GM12878 (cell line): ENCODE data around the gene TMEM9B. TPM values are rescaled to one million over a fixed set of nuclear protein-coding genes. Genes with fewer than 3 reads are reported as not detected.

Source experiments
- ATAC-seq: fragments of 200-7000 bp; cut with Tn5 transposase; 3 replicates; pipeline ENCODE4 v1.9.1; 2020; ENCODE audit warnings: mild to moderate bottlenecking, moderate library complexity
- BruUV-seq: library from RNA; stranded (reverse); fragments of 400-500 nt; replicated peaks from 2 replicates; lab custom pipeline; 2021; lab: Mats Ljungman, UMichigan
- CTCF ChIA-PET: fragments of 300-600 bp; sonication (Branson Sonifier 250); formaldehyde crosslinking; extraction: SDS; loops from one replicate; lab custom pipeline; 2021; ENCODE audit warnings: inconsistent platforms; lab: Yijun Ruan, JAX
- POLR2A ChIA-PET: fragments of 350-600 bp; formaldehyde crosslinking; extraction: SDS; loops from one replicate; lab custom pipeline; 2021; ENCODE audit warnings: inconsistent platforms; lab: Charles Lee
- RAD21 ChIA-PET: fragments of 300-600 bp; sonication (Branson Sonifier 250); formaldehyde crosslinking; loops from one replicate; lab custom pipeline; 2023; ENCODE audit warnings: antibody characterized with exemption; ENCODE audit not compliant: unreplicated experiment; lab: Charles Lee
- SMC1A ChIA-PET: fragments of 300-600 bp; sonication (Branson Sonifier 250); formaldehyde crosslinking; loops from one replicate; lab custom pipeline; 2023; ENCODE audit not compliant: unreplicated experiment, uncharacterized antibody; lab: Charles Lee
- DNase-seq: peaks from one replicate; pipeline ENCODE4 v3.0.0-alpha.2; 2011; ENCODE audit warnings: low read depth, low spot score
- FAIRE-seq: peaks from 3 replicates; lab custom pipeline; 2011; peaks lifted over from hg19 to GRCh38; lab: Jason Lieb, UNC
- H2AFZ ChIP-seq: 2 replicates; pipeline ENCODE4 v1.6.0; 2011; ENCODE audit warnings: low read depth, low read length, control low read depth; ENCODE audit not compliant: control insufficient read depth
- H3K27ac ChIP-seq: 2 replicates; pipeline ENCODE4 v1.5.1; 2011; ENCODE audit warnings: control low read depth; ENCODE audit not compliant: control insufficient read depth, insufficient read depth
- H3K27me3 ChIP-seq, 2 experiments: replicated peaks in 1 of 2; 2 replicates each; pipeline versions ENCODE4 v1.6.0 to v1.6.1; 2011; ENCODE audit warnings: low read length in 1 of 2; ENCODE audit not compliant: control insufficient read depth in 2 of 2, insufficient read depth in 2 of 2
- H3K36me3 ChIP-seq, 2 experiments: 2 replicates each; pipeline ENCODE4 v1.5.1; 2011; ENCODE audit warnings: low read length in 1 of 2; ENCODE audit not compliant: control insufficient read depth in 2 of 2, insufficient read depth in 2 of 2
- H3K4me1 ChIP-seq: 2 replicates; pipeline ENCODE4 v1.6.1; 2011; ENCODE audit warnings: mild to moderate bottlenecking, low read length, moderate library complexity, mixed read lengths; ENCODE audit not compliant: control insufficient read depth, insufficient read depth
- H3K4me2 ChIP-seq: 2 replicates; pipeline ENCODE4 v1.6.0; 2011; ENCODE audit warnings: control low read depth; ENCODE audit not compliant: control insufficient read depth, insufficient read depth
- H3K4me3 ChIP-seq: fragments of 200-600 bp; sonication (generic); 2 replicates; pipeline ENCODE4 v1.5.1; 2016
- H3K79me2 ChIP-seq: 2 replicates; pipeline ENCODE4 v1.6.0; 2011; ENCODE audit warnings: low read length; ENCODE audit not compliant: control insufficient read depth, insufficient read depth
- H3K9ac ChIP-seq: 2 replicates; pipeline ENCODE4 v1.8.0; 2011; ENCODE audit warnings: low read length, control low read depth, mixed read lengths; ENCODE audit not compliant: control insufficient read depth, insufficient read depth
- H3K9me3 ChIP-seq: replicated peaks from 3 replicates; pipeline ENCODE4 v1.5.1; 2011; ENCODE audit warnings: mild to moderate bottlenecking, low read length; ENCODE audit not compliant: control insufficient read depth, insufficient read depth
- H4K20me1 ChIP-seq: 2 replicates; pipeline ENCODE4 v1.6.0; 2011; ENCODE audit not compliant: control insufficient read depth, insufficient read depth
- SUZ12 ChIP-seq: fragments of 200-600 bp; sonication (generic); IDR thresholded peaks from one replicate; pipeline ENCODE4 v1.6.1; 2018; ENCODE audit warnings: antibody characterized with exemption, mild to moderate bottlenecking; ENCODE audit not compliant: unreplicated experiment
- USF1 ChIP-seq: IDR thresholded peaks from 2 replicates; pipeline ENCODE4 v1.6.1; 2011; ENCODE audit warnings: borderline replicate concordance, low read depth, mild to moderate bottlenecking, moderate library complexity, mixed read lengths, low read length; ENCODE audit not compliant: insufficient read depth; ENCODE audit errors: extremely low read length
- ZNF384 ChIP-seq: IDR thresholded peaks from 2 replicates; pipeline ENCODE4 v1.6.1; 2012; ENCODE audit warnings: low read depth, mild to moderate bottlenecking, low read length, improper control_type of control experiment, borderline replicate concordance
- WGBS: methylation state at CpG from one replicate; pipeline ENCODE4 v1.1.6; 2016; ENCODE audit warnings: low lambda C conversion rate; ENCODE audit not compliant: insufficient replicate concordance, insufficient coverage; ENCODE audit errors: missing lambda C conversion rate; 5-methylcytosine and 5-hydroxymethylcytosine counted together
- in situ Hi-C: fragments of 300-500 bp; cut with MboI; formaldehyde crosslinking; loops from 9 replicates; pipeline ENCODE4 v1.14.3; 2018; ENCODE audit warnings: mixed read lengths
- intact Hi-C: fragments of 100-400 bp; cut with micrococcal nuclease; formaldehyde crosslinking; loops from one replicate; pipeline ENCODE4 v1.14.2; 2022; ENCODE audit not compliant: unreplicated experiment
- polyA plus RNA-seq, 11 experiments: library from polyadenylated mRNA; depleted of rRNA in 4 of 11; unstranded in 6 of 11; stranded (reverse) in 5 of 11; fragments of >200 nt; fragmentation: Nextera tagmentation in 4 of 11; fragmentation: Illumina TruSeq in 1 of 11; extraction: Ambion mirVana in 4 of 11; extraction: Trizol in 1 of 11; gene quantifications; 1 replicate in 1 of 11; 2 replicates in 10 of 11; pipeline versions ENCODE4 v1.2.1 to v1.2.3, GENCODE V29; 2011 to 2016; ENCODE audit warnings: inconsistent platforms in 2 of 11, missing spikeins in 2 of 11, low read depth in 1 of 11
- total RNA-seq, 4 experiments: library from RNA; depleted of rRNA in 3 of 4; stranded (reverse); fragments of >200 nt in 3 of 4; fragmentation: Illumina TruSeq in 1 of 4; extraction: Trizol in 1 of 4; gene quantifications; 2 replicates each; pipeline versions ENCODE4 v1.2.1 to v1.2.3, GENCODE V29; 2013 to 2021

The TMEM9B gene
- total and polyA plus RNA-seq, 10 of the 15 experiments (the other 5 are each of a cell fraction or from before 2014, with no cell fraction given): 11.5 to 54.0 (median 30.0) TPM

GRCh38 chr11:9004183-9004926 is 40.1 kb upstream of the TMEM9B start:
- H4K20me1 ChIP-seq: no peaks in the 10 kb centered on the region
- H3K9ac ChIP-seq: no peak overlapping the region
- no peak for ATAC-seq
- no peak overlapping the region for H2AFZ ChIP-seq
- H3K4me2 ChIP-seq: peak overlapping the region; percentile 87
- H3K79me2 ChIP-seq: no peaks in the 10 kb centered on the region
- H3K4me3 ChIP-seq: 0 out of 2 replicates have a peak overlapping the region, but pooled peaks have one; percentile 55
- H3K4me1 ChIP-seq: peaks cover 6% of the 10 kb centered on the region; the same call in 1 of the 2 replicates
- BruUV-seq: no TSS peak
- peak; percentile 65 for TF ChIP-seq SUZ12
- no peak for TF ChIP-seq ZNF384
- TF ChIP-seq USF1: peak; percentile 48
- no peak for DNase-seq
- ChIA-PET SMC1A (no interaction called here), CTCF (no interaction called here), POLR2A (no interaction called here), RAD21 (no interaction called here)
- H3K9me3 ChIP-seq: no peaks in the 10 kb centered on the region
- intact Hi-C loops: no loop called here
- in situ Hi-C loops: no loop called here
- WGBS: 20% methylated on average over 56 of the region's 69 CpGs
- peaks cover 4 to 16% of the 10 kb centered on the region in 2 experiments for H3K27me3 ChIP-seq
- no peak overlapping the region for H3K27ac ChIP-seq
- no peak for FAIRE-seq
- H3K36me3 ChIP-seq: no peaks in the 10 kb centered on the region
